22Rv1 (cell line): ENCODE results near the gene PARD6A.

Experiments
- H3K27ac ChIP-seq: fragments of 450-650 bp; 2 replicates; pipeline ENCODE4 v1.5.1; 2017
- ZFX ChIP-seq: fragments of 450-650 bp; IDR thresholded peaks from 2 replicates; pipeline ENCODE4 v1.6.1; 2017; ENCODE audit warnings: antibody characterized with exemption, borderline replicate concordance
- TF ChIP-seq, protein P1 (sequence below): fragments of 450-650 bp; IDR thresholded peaks from 2 replicates; pipeline ENCODE4 v1.5.1; 2017; ENCODE audit warnings: mild to moderate bottlenecking

PARD6A gene

DNA sequence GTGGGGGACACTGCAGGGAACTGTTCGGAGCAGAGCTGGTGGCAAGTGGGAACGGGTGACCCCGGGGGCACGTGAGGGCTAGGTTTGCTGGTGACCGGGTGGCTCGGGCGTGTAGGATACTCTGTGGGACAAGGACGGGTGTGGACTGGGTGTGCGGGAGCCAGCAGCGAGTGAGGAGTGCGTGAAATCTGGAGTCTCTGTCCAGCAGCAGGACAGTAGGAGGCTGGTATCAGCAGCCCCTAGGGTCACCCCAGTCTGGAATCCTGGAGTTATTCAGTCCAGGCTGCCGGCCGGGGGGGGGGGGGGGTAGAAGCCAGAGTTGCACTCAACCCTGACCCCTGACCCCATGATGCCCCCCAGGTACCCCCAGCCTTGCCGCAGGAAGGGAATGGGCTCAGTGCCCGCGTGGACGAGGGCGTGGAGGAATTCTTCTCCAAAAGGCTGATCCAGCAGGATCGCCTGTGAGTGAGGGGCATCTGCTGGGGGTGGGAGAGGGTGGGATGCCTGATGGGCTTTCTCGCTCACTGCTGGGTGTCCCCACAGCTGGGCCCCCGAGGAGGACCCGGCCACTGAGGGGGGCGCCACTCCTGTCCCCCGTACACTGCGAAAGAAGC is 6.9 kb upstream of the PARD6A start:
- H3K27ac ChIP-seq, result peak overlapping the region; percentile 48; the same call in 1 of the 2 replicates
- TF ChIP-seq, protein P1, sequence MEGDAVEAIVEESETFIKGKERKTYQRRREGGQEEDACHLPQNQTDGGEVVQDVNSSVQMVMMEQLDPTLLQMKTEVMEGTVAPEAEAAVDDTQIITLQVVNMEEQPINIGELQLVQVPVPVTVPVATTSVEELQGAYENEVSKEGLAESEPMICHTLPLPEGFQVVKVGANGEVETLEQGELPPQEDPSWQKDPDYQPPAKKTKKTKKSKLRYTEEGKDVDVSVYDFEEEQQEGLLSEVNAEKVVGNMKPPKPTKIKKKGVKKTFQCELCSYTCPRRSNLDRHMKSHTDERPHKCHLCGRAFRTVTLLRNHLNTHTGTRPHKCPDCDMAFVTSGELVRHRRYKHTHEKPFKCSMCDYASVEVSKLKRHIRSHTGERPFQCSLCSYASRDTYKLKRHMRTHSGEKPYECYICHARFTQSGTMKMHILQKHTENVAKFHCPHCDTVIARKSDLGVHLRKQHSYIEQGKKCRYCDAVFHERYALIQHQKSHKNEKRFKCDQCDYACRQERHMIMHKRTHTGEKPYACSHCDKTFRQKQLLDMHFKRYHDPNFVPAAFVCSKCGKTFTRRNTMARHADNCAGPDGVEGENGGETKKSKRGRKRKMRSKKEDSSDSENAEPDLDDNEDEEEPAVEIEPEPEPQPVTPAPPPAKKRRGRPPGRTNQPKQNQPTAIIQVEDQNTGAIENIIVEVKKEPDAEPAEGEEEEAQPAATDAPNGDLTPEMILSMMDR, result no peak
- TF ChIP-seq ZFX, result no peak

DNA sequence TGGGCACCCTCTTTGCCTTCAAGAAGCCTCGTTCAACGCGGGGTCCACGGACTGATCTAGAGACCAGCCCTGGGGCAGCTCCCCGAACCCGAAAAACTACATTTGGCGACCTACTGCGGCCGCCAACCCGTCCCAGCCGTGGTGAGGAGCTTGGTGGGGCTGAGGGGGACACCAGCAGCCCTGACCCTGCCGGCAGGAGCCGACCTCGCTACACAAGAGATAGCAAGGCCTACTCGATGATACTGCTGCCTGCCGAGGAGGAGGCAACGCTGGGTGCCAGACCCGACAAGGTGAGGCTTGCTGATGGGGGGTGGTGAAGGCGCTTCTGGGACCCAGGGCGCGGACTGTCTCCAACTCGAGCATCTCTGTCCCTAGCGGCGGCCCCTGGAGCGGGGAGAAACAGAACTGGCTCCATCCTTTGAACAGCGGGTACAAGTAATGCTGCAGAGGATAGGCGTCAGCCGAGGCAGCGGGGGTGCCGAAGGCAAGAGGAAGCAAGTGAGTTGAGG is 6.3 kb upstream of the PARD6A start:
- no peak for TF ChIP-seq ZFX
- TF ChIP-seq, protein P1, result no peak
- H3K27ac ChIP-seq, result no peak overlapping the region

DNA sequence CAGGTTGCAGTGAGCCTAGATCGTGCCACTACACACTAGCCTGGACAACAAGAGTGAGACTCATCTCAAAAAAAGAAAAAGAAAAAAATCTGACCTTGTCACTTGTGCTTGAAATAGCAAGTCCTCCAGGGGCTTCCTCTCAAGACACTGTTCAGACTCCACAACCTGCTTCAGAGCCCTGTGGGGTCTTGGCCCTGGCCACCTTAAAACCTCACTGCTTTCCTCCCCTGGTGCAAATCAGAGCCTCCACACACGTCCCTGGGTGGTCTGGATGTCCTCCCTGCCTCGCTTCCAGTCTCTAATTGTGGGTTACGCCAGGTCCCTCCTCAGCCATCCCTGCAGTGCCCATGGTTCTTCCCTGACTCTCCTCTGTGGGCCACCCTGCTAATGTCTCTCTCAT is 5.4 kb upstream of the PARD6A start:
- TF ChIP-seq, protein P1, result no peak
- no peak for TF ChIP-seq ZFX
- peak overlapping the region; percentile 25; the same call in 1 of the 2 replicates for H3K27ac ChIP-seq

DNA sequence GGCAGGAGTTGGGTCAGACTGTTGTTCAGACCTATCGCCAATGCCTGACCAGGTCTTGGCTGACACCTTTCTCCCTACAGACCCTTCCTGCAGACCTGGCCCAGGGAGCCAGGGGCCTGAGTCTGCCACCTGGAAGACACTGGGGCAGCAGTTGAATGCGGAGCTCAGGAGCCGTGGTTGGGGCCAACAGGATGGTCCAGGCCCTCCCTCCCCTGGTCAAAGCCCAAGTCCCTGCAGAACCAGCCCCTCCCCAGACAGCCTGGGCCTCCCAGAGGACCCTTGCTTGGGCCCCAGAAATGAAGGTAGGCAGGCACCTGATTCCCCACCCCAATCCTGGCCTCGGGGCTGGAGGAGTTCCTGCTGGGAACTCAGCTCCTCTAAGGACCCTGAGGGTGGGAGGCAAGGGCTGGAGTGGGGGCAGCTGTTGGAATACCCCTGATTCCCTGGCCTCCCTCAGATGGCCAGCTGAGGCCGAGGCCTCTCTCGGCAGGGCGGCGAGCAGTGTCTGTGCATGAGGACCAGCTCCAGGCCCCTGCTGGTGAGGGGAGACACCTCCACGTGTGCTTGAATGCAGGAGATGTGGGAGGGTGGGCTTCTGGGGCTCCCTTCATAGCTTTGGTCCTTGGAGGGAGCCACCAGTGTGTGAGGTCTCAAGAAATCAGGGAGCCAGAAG is 4.3 kb upstream of the PARD6A start:
- peak overlapping the region; percentile 25; the same call in 1 of the 2 replicates for H3K27ac ChIP-seq
- TF ChIP-seq ZFX, result no peak
- TF ChIP-seq, protein P1, result no peak

DNA sequence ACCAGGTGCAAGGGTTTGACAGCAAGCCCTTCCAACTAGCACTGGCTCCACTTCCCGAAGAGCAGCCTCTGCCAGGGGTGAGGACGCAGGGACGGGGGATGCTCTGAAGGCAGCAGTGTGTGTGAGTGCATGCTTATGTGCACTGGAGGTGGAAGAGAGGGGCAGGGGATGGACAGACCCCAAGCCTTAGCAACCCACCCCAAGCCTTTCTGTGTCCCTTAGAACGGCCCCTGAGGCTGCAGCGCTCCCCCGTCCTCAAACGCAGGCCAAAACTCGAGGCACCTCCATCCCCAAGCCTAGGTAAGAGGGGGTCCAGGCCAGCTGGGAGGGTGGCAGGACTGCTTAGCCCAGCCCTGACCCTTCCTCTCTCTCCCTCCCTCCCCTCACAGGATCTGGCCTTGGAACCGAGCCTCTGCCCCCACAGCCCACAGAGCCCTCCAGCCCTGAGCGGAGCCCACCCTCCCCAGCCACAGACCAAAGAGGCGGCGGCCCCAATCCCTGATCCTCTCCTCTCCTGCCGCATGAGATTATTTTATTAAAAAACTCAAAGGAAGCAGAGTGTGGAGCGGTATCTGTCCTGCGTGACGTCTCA is 3.6 kb upstream of the PARD6A start:
- TF ChIP-seq, protein P1, result no peak
- TF ChIP-seq ZFX, result no peak
- H3K27ac ChIP-seq, result no peak overlapping the region

DNA sequence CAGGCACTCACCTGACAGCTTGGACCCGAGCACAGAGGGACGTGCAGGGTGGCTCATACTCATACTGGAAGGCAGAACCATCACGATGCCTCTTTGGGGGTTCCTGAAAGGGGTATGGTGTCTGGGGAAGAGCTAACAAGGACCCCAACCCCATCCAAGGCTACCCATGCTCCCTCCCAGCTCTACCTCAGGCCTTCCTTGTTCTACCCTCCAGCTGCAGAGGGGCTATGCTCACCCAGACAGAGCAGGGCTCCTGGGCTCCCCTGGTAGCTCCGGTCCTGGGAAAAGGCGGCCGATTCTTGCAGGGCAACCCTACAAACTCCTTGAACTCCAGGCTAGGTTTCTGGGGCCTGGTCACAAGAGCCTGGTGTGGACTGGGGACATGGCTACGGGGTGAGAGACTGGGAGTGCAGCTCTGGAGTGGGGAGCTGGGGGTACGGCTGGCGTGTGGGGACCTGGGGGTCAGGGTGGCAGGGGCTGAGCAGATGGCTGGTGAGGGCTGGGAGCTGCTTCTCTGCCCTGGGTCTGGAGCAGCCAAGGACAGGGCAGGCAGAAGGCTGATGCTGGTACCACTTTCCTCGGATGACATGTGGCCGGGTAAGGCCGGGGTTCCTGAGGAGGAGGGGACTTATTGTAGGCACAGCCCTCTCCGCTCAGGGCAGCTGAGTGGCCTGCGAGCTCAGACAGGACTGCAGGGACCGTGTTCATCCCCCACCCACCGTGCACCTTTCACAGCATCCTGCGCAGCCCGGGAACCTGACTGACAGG is 2.8 kb upstream of the PARD6A start:
- 0 out of 2 replicates have a peak overlapping the region, but pooled peaks have one; percentile 93 for H3K27ac ChIP-seq
- no peak for TF ChIP-seq ZFX
- TF ChIP-seq, protein P1, result no peak
